K562 (cell line): ENCODE measurements around the gene CYP4F11. TPM values are rescaled to one million over a fixed set of nuclear protein-coding genes. Genes with fewer than 3 reads are reported as not detected.

Experiments
- AFF1 ChIP-seq, 2 experiments: fragments of 450-650 bp; IDR thresholded peaks; 2 replicates each; pipeline ENCODE4 v1.6.1; 2018; ENCODE audit warnings: mild to moderate bottlenecking in 2 of 2, low read depth in 1 of 2; ENCODE audit not compliant: partially characterized antibody in 2 of 2
- BCOR ChIP-seq: fragments of 450-650 bp; IDR thresholded peaks from 2 replicates; pipeline ENCODE4 v1.6.1; 2016
- CBX5 ChIP-seq: IDR thresholded peaks from 2 replicates; pipeline ENCODE4 v1.6.1; 2014; ENCODE audit warnings: low read depth, borderline replicate concordance
- EHMT2 ChIP-seq: fragments of 450-650 bp; IDR thresholded peaks from 2 replicates; pipeline ENCODE4 v1.6.1; 2018; ENCODE audit warnings: antibody characterized with exemption
- MBD2 ChIP-seq: sonication (generic); IDR thresholded peaks from 2 replicates; pipeline ENCODE4 v1.6.1; 2016; ENCODE audit warnings: low read depth, borderline replicate concordance
- MIER1 ChIP-seq: fragments of 450-650 bp; IDR thresholded peaks from 2 replicates; pipeline ENCODE4 v1.6.1; 2016; ENCODE audit warnings: antibody characterized with exemption, mild to moderate bottlenecking, low read depth
- MXD1 ChIP-seq: fragments of 250-450 bp; sonication (Bioruptor Pico); IDR thresholded peaks from 2 replicates; pipeline ENCODE4 v1.8.0; 2021; ENCODE audit warnings: borderline replicate concordance, mild to moderate bottlenecking, moderate library complexity; ENCODE audit not compliant: poor library complexity, severe bottlenecking
- PTBP1 ChIP-seq: fragments of 200-400 bp; formaldehyde crosslinking; IDR thresholded peaks from 2 replicates; pipeline ENCODE4 v1.6.1; 2017; ENCODE audit warnings: low read depth, low read length
- RBM25 ChIP-seq: fragments of 200-400 bp; formaldehyde crosslinking; IDR thresholded peaks from 2 replicates; pipeline ENCODE4 v1.6.1; 2018; ENCODE audit warnings: low read length, low read depth, moderate library complexity; ENCODE audit not compliant: severe bottlenecking
- SMARCA5 ChIP-seq: fragments of 450-650 bp; IDR thresholded peaks from 2 replicates; pipeline ENCODE4 v1.6.1; 2016
- UBTF ChIP-seq, 2 experiments: IDR thresholded peaks; 2 replicates each; pipeline ENCODE4 v1.6.1; 2012; ENCODE audit warnings: improper control_type of control experiment in 2 of 2, low read depth in 2 of 2, low read length in 2 of 2, borderline replicate concordance in 1 of 2
- ZNF407 ChIP-seq: fragments of 450-650 bp; IDR thresholded peaks from 2 replicates; pipeline ENCODE4 v1.6.1; 2016; ENCODE audit warnings: low read depth
- ZNF766 ChIP-seq: fragments of 200-800 bp; sonication (Bioruptor generic); conservative IDR thresholded peaks from 2 replicates; pipeline ENCODE4 v1.6.1; 2016; ENCODE audit warnings: missing genetic modification characterization, missing compliant biosample characterization
- polyA plus RNA-seq, 8 experiments: library from polyadenylated mRNA; depleted of rRNA in 4 of 8; stranded (reverse) in 5 of 8; unstranded in 3 of 8; fragments of >200 nt; fragmentation: Nextera tagmentation in 2 of 8; fragmentation: Illumina TruSeq in 1 of 8; extraction: Ambion mirVana in 2 of 8; extraction: Trizol in 1 of 8; gene quantifications; 2 replicates each; pipeline versions ENCODE4 v1.2.1 to v1.2.3, GENCODE V29; 2011 to 2014; ENCODE audit warnings: inconsistent platforms in 1 of 8, missing spikeins in 1 of 8
- total RNA-seq, 7 experiments: library from RNA; depleted of rRNA in 6 of 7; stranded (reverse); fragments of >200 nt in 6 of 7; fragmentation: Illumina TruSeq in 2 of 7; extraction: Trizol in 2 of 7; gene quantifications; 2 replicates each; pipeline versions ENCODE4 v1.2.1 to v1.2.3, GENCODE V29; 2011 to 2021; ENCODE audit warnings: low replicate concordance in 1 of 7

The CYP4F11 gene
- total and polyA plus RNA-seq, 9 of the 15 experiments (the other 6 are each of a cell fraction or from before 2014, with no cell fraction given) = 0.03 TPM; not detected in 8

GRCh38 chr19:15962319-15962718 lies 28.0 kb upstream of the CYP4F11 start (continued):
- TF ChIP-seq PTBP1 (peak; percentile 94), AFF1 (IDR thresholded peaks at IDR 0.05; ENCODE audit: low read depth in 1 of 2, partially characterized antibody in 2 of 2) (peak in 1 of 2 experiments; percentile 47), MBD2 (no peak), MXD1 (CRISPR knock-in tag) (no peak), ZNF407 (no peak), RBM25 (peak; percentile 96), EHMT2 (peak; percentile 91), BCOR (peak; percentile 78), ZNF766 (CRISPR knock-in tag) (no peak), MIER1 (peak; percentile 89), SMARCA5 (peak; percentile 67; the same call in 1 of the 2 replicates), CBX5 (0 out of 2 replicates have a peak, but pooled peaks have one; percentile 48), UBTF (IDR thresholded peaks at IDR 0.05; ENCODE audit: borderline replicate concordance in 1 of 2, low read depth in 2 of 2, low read length in 2 of 2) (no peak)
